Measurements from ENCODE around the gene KRTAP1-1. TPM values are rescaled to one million over a fixed set of nuclear protein-coding genes. Genes with fewer than 3 reads are reported as not detected.

KRTAP1-1 gene
- total and polyA plus RNA-seq, 2 of the 4 experiments (the other 2 are of a cell fraction): 0.90 to 1.2 TPM

- ChIA-PET CTCF (no interaction called here), POLR2A (ENCODE audit: unreplicated experiment) (no interaction called here)
- no peaks in the 10 kb centered on the region for H3K36me3 ChIP-seq (ENCODE audit: control insufficient read depth, insufficient read depth, low read length)
- TF ChIP-seq CEBPB (IDR thresholded peaks at IDR 0.05; ENCODE audit: low read depth, low read length) (no peak), NFE2L2 (IDR thresholded peaks at IDR 0.05; ENCODE audit: low read depth, low read length) (no peak), RFX5 (IDR thresholded peaks at IDR 0.05; ENCODE audit: low read depth, low read length) (no peak), POLR2A (IDR thresholded peaks at IDR 0.05; ENCODE audit: low read depth, low read length) (no peak), CHD1 (IDR thresholded peaks at IDR 0.05; ENCODE audit: low read depth, low read length) (no peak), RAD21 (IDR thresholded peaks at IDR 0.05; ENCODE audit: low read length) (no peak), USF2 (IDR thresholded peaks at IDR 0.05; ENCODE audit: low read depth, low read length) (no peak), MAFK (IDR thresholded peaks at IDR 0.05; ENCODE audit: low read depth, low read length) (no peak), MXI1 (IDR thresholded peaks at IDR 0.05; ENCODE audit: borderline replicate concordance, low read depth, low read length) (no peak), SMC3 (IDR thresholded peaks at IDR 0.05; ENCODE audit: low read depth, low read length) (no peak)
- no peak overlapping the region for H2AK9ac ChIP-seq (replicated peaks; ENCODE audit: low read depth, low read length, poor library complexity)
- DNase-seq: no peak
- H3K27me3 ChIP-seq (ENCODE audit: control insufficient read depth, insufficient read depth, low read length): no peaks in the 10 kb centered on the region
- no peak overlapping the region for H3K4me3 ChIP-seq (ENCODE audit: insufficient read depth, low read depth, low read length)
- no peak overlapping the region for H3K23ac ChIP-seq (ENCODE audit: low read depth, low read length)
- no peaks in the 10 kb centered on the region for H3K79me1 ChIP-seq (ENCODE audit: low read depth in 1 of 2, low read length in 2 of 2)
- in situ Hi-C loops (cut with MboI; ENCODE audit: low sequenced_read_pairs): no loop called here
- H2BK120ac ChIP-seq (ENCODE audit: low read depth, low read length): no peak overlapping the region
- no peak overlapping the region for H2AK5ac ChIP-seq (ENCODE audit: low read depth, low read length)
- H3K56ac ChIP-seq (ENCODE audit: extremely low read depth, insufficient read depth, low read length): no peak overlapping the region
- no peak overlapping the region for H3K9ac ChIP-seq (ENCODE audit: low read depth, low read length)
- no peak overlapping the region for H3K14ac ChIP-seq (replicated peaks; ENCODE audit: low read depth, low read length)
- H4K8ac ChIP-seq (ENCODE audit: low read depth in 2 of 2, low read length in 2 of 2): no peak overlapping the region
- intact Hi-C loops (cut with micrococcal nuclease): no loop called here
- no peak overlapping the region for H3K27ac ChIP-seq (ENCODE audit: insufficient read depth, low read length)
- no peak overlapping the region for H3K18ac ChIP-seq (ENCODE audit: low read depth, low read length)
- no TSS peak for BruUV-seq (replicated peaks)
- H3K4me2 ChIP-seq (ENCODE audit: low read depth, low read length): no peak overlapping the region
- H2BK15ac ChIP-seq (ENCODE audit: low read depth, low read length): no peak overlapping the region
- no peak overlapping the region for H4K5ac ChIP-seq (ENCODE audit: low read depth, low read length)
- H3K4ac ChIP-seq (ENCODE audit: low read depth, low read length): no peak overlapping the region
- no peaks in the 10 kb centered on the region for H4K20me1 ChIP-seq (ENCODE audit: insufficient read depth, low read length)
- dilution Hi-C loops (cut with HindIII; ENCODE audit: low sequenced_read_pairs, unreplicated experiment): no loop called here
- H3K9me1 ChIP-seq (ENCODE audit: insufficient read depth, low read length): 0 out of 2 replicates have a peak, but pooled peaks cover 2% of the 10 kb centered on the region
- no peak overlapping the region for H2BK20ac ChIP-seq (ENCODE audit: low read depth, low read length)
- H3K4me1 ChIP-seq (ENCODE audit: control insufficient read depth, insufficient read depth, low read length): peaks cover 2% of the 10 kb centered on the region; the same call in 1 of the 2 replicates
- H2AFZ ChIP-seq (replicated peaks; ENCODE audit: low read length, poor library complexity): no peak overlapping the region
- no peak for ATAC-seq (ENCODE audit: low read depth)
- no peak overlapping the region for H4K91ac ChIP-seq (ENCODE audit: insufficient read depth, low read depth, low read length)
- no peak overlapping the region for H2BK5ac ChIP-seq (ENCODE audit: low read depth, low read length, poor library complexity, severe bottlenecking)
- H3K9me3 ChIP-seq (ENCODE audit: control insufficient read depth, insufficient read depth, low read length): no peaks in the 10 kb centered on the region
- no CpG with 5 or more reads among the region's 2 CpGs for WGBS, 2 experiments (ENCODE audit: extremely low coverage in 2 of 2, insufficient read length in 1 of 2)
These were observed 3.3 kb downstream of the KRTAP1-1 start for GRCh38 chr17:41037853-41038350.
